Tibial nerve (tissue), 4 donors: ENCODE data around the gene NOSIP.

Source experiments
- EP300 ChIP-seq, 2 donors: sonication (generic); formaldehyde crosslinking; IDR thresholded peaks; one replicate each; pipeline ENCODE4 v1.6.1; 2017; ENCODE audit warnings: antibody characterized with exemption in 2 of 2, mild to moderate bottlenecking in 1 of 2
- POLR2A ChIP-seq, 2 donors: fragments of 450-650 bp; IDR thresholded peaks; one replicate each; pipeline ENCODE4 v1.6.1; 2017; ENCODE audit warnings: antibody characterized with exemption in 2 of 2, mild to moderate bottlenecking in 2 of 2, moderate library complexity in 2 of 2
- TF ChIP-seq, protein P1 (sequence below), 5 experiments: fragments of 200-600 bp in 3 of 5; fragments of 450-650 bp in 2 of 5; sonication (generic) in 3 of 5; IDR thresholded peaks; one replicate each; pipeline ENCODE4 v1.5.1; 2016 to 2019; ENCODE audit warnings: antibody characterized with exemption in 5 of 5, mild to moderate bottlenecking in 3 of 5, moderate library complexity in 2 of 5

DNA sequence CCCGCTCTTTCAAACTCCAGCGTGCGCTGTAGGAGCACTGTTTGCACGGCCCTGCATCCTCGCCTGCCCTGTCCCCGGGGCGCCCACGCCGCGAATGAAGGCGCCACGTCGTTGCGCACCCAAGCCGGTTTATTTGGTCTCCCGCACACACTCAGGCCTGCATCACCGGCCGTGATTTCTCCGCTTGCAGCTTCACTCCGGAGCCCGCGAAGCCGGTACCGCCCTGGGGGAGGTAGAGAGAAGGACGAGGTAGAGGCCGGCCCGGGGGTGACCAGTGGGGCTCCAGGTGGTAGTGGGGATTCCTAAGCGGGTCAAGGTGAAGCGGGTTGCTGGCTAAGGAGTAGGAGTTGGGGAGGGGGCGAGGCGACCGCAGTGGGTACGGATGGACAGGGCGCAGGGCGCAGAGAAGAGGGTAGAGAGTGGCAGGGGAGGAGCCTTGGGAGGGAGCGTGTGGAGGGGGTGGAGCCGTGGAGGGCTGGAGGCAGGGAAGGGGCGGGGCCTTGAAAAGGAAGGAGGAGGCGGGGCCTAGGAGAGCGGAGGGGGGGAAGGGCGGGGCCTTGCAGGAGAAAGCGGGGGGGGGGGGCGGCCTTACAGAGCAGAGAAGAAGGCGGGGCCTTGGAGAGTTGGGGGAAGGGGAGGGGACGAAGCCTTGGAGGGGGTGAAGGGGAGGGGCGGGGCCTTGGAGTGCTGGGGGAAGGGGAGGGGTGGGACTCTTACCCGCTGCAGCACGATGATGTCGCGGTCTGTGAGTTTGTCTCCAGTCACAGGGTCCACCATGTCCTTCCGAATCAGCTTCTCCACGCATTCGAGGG, 24.6 kb downstream of the NOSIP start:
- TF ChIP-seq, protein P1, sequence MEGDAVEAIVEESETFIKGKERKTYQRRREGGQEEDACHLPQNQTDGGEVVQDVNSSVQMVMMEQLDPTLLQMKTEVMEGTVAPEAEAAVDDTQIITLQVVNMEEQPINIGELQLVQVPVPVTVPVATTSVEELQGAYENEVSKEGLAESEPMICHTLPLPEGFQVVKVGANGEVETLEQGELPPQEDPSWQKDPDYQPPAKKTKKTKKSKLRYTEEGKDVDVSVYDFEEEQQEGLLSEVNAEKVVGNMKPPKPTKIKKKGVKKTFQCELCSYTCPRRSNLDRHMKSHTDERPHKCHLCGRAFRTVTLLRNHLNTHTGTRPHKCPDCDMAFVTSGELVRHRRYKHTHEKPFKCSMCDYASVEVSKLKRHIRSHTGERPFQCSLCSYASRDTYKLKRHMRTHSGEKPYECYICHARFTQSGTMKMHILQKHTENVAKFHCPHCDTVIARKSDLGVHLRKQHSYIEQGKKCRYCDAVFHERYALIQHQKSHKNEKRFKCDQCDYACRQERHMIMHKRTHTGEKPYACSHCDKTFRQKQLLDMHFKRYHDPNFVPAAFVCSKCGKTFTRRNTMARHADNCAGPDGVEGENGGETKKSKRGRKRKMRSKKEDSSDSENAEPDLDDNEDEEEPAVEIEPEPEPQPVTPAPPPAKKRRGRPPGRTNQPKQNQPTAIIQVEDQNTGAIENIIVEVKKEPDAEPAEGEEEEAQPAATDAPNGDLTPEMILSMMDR (IDR thresholded peaks at IDR 0.05): no peak
- TF ChIP-seq EP300 (IDR thresholded peaks at IDR 0.05) (no peak), POLR2A (IDR thresholded peaks at IDR 0.05) (no peak)
